ENCODE data around the gene PSMG4.

The PSMG4 gene

GRCh38 chr6:3258201-3258600 is 546 bp upstream of the PSMG4 start:
- no peaks in the 10 kb centered on the region for H4K20me1 ChIP-seq (ENCODE audit: insufficient read depth)
- H3K4me3 ChIP-seq (IDR thresholded peaks at IDR 0.05; ENCODE audit: insufficient read depth, low read depth, low read length), result no peak overlapping the region
- H3K4me1 ChIP-seq (ENCODE audit: low read depth, poor library complexity, severe bottlenecking), result peaks cover 12% of the 10 kb centered on the region
- H3K27me3 ChIP-seq (ENCODE audit: insufficient read depth, low read depth), result no peaks in the 10 kb centered on the region
- H3K9ac ChIP-seq, result no peak overlapping the region
- no peak overlapping the region for H2AFZ ChIP-seq (ENCODE audit: low read depth)
- no peaks in the 10 kb centered on the region for H3K36me3 ChIP-seq (ENCODE audit: insufficient read depth)
- no peak overlapping the region for H3K27ac ChIP-seq
- no peak overlapping the region; the same call in 1 of the 2 replicates for H3K4me2 ChIP-seq
- peaks cover 40% of the 10 kb centered on the region for H3K79me2 ChIP-seq (ENCODE audit: insufficient read depth, low read depth)
- TF ChIP-seq CTCF (conservative IDR thresholded peaks at IDR 0.05; ENCODE audit: low read depth, low read length), result no peak

- H2AFZ ChIP-seq (ENCODE audit: low read depth), result peak overlapping the region; percentile 29; the same call in 1 of the 2 replicates
- peaks cover 54% of the 10 kb centered on the region for H3K79me2 ChIP-seq (ENCODE audit: insufficient read depth, low read depth)
Observed at GRCh38 chr6:3259491-3259958, 778 bp downstream of the PSMG4 start.

GRCh38 chr6:3260296-3260695 is 1.5 kb downstream of the PSMG4 start:
- H3K9ac ChIP-seq, result no peak overlapping the region
- no peak overlapping the region for H3K27ac ChIP-seq
- H4K20me1 ChIP-seq (ENCODE audit: insufficient read depth), result no peaks in the 10 kb centered on the region
- TF ChIP-seq CTCF (conservative IDR thresholded peaks at IDR 0.05; ENCODE audit: low read depth, low read length), result no peak
- H3K4me2 ChIP-seq, result peak overlapping the region; percentile 75
- no peaks in the 10 kb centered on the region for H3K36me3 ChIP-seq (ENCODE audit: insufficient read depth)
- no peak overlapping the region for H2AFZ ChIP-seq (ENCODE audit: low read depth)
- peaks cover 61% of the 10 kb centered on the region for H3K79me2 ChIP-seq (ENCODE audit: insufficient read depth, low read depth)
- H3K27me3 ChIP-seq (ENCODE audit: insufficient read depth, low read depth), result no peaks in the 10 kb centered on the region
- no peak overlapping the region for H3K4me3 ChIP-seq (IDR thresholded peaks at IDR 0.05; ENCODE audit: insufficient read depth, low read depth, low read length)
- peaks cover 12% of the 10 kb centered on the region for H3K4me1 ChIP-seq (ENCODE audit: low read depth, poor library complexity, severe bottlenecking)

More at GRCh38 chr6:3259491-3259958, 778 bp downstream of the PSMG4 start:
- peak overlapping the region; percentile 81 for H3K27ac ChIP-seq
- no peak for TF ChIP-seq CTCF (conservative IDR thresholded peaks at IDR 0.05; ENCODE audit: low read depth, low read length)
- no peaks in the 10 kb centered on the region for H4K20me1 ChIP-seq (ENCODE audit: insufficient read depth)
- no peaks in the 10 kb centered on the region for H3K27me3 ChIP-seq (ENCODE audit: insufficient read depth, low read depth)
- no peak overlapping the region for H3K4me3 ChIP-seq (IDR thresholded peaks at IDR 0.05; ENCODE audit: insufficient read depth, low read depth, low read length)
- H3K36me3 ChIP-seq (ENCODE audit: insufficient read depth), result no peaks in the 10 kb centered on the region
- peak overlapping the region; percentile 75 for H3K4me2 ChIP-seq
- H3K9ac ChIP-seq, result peak overlapping the region; percentile 90
- peaks cover 12% of the 10 kb centered on the region for H3K4me1 ChIP-seq (ENCODE audit: low read depth, poor library complexity, severe bottlenecking)

GRCh38 chr6:3260772-3261517 is 2.2 kb downstream of the PSMG4 start:
- H3K36me3 ChIP-seq (ENCODE audit: insufficient read depth), result no peaks in the 10 kb centered on the region
- no peaks in the 10 kb centered on the region for H4K20me1 ChIP-seq (ENCODE audit: insufficient read depth)
- no peak overlapping the region for H2AFZ ChIP-seq (ENCODE audit: low read depth)
- no peaks in the 10 kb centered on the region for H3K27me3 ChIP-seq (ENCODE audit: insufficient read depth, low read depth)
- peaks cover 66% of the 10 kb centered on the region for H3K79me2 ChIP-seq (ENCODE audit: insufficient read depth, low read depth)
- H3K4me1 ChIP-seq (ENCODE audit: low read depth, poor library complexity, severe bottlenecking), result peaks cover 12% of the 10 kb centered on the region
- H3K4me2 ChIP-seq, result peak overlapping the region; percentile 75
- TF ChIP-seq CTCF (conservative IDR thresholded peaks at IDR 0.05; ENCODE audit: low read depth, low read length), result no peak
- H3K4me3 ChIP-seq (IDR thresholded peaks at IDR 0.05; ENCODE audit: insufficient read depth, low read depth, low read length), result no peak overlapping the region
- H3K9ac ChIP-seq, result no peak overlapping the region
- H3K27ac ChIP-seq, result no peak overlapping the region
